GM21576 (cell line): ENCODE data around the gene ZNF597.
"Not testable (repeated sequence)": the region's sequence is repeated elsewhere in the genome, so short reads cannot be mapped to it uniquely, and the experiment has no call there.

Source experiments
- ATAC-seq: cut with Tn5 transposase; IDR thresholded peaks from one replicate; pipeline ENCODE4 v1.9.1; 2021; ENCODE audit warnings: mild to moderate bottlenecking, moderate library complexity; ENCODE audit not compliant: unreplicated experiment

ZNF597 gene

DNA sequence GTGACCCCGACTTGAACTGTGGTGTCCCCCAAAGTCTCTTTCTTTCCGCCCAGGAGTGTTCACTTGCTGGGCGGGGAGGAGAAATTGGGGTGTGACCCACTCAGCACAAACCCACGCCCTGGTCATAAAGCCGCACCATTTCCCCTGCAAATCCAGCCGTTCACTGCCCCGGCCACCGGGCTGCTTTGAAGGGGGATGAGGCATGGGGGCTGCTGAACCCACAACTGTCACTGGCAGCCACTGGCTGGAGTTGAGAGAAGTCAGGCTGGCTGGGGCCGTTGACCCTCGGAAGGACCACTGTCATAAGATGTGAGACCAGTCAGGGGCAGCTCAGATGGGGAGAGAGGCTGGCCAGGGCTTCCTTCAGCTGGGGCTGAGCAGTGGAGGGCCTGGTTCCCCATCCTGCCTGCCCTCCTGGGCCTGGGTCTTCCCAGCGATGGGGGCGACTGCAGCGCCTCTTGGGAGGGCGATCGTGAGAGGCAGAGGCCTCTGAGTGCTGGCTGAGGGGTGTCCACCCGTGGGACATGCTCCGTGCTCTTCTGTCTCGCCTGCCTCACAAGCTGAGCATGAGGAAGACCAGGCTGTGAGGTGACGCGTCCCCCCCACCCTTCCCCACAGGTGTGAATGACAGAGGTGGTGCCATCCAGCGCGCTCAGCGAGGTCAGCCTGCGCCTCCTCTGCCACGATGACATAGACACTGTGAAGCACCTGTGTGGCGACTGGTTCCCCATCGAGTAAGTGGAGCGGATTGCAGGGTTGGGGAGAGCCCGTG lies 32.5 kb upstream of the ZNF597 start:
- ATAC-seq = no peak

DNA sequence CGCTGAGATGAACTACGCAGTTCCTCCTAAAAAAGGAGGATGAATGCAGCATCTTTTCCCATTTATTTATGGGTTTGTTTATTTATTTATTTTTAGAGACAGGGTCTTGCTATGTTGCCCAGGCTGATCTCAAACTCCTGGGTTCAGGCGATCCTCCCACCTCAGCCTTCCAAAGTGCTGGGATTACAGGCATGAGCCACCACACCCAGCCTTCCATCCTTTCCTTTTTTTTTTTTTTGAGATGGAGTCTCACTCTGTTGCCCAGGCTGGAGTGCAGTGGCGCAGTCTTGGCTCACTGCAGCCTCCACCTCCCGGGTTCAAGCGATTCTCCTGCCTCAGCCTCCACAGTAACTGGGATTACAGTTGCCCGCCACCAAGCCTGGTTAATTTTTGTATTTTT lies 31.6 kb upstream of the ZNF597 start:
- ATAC-seq = not testable (repeated sequence)

DNA sequence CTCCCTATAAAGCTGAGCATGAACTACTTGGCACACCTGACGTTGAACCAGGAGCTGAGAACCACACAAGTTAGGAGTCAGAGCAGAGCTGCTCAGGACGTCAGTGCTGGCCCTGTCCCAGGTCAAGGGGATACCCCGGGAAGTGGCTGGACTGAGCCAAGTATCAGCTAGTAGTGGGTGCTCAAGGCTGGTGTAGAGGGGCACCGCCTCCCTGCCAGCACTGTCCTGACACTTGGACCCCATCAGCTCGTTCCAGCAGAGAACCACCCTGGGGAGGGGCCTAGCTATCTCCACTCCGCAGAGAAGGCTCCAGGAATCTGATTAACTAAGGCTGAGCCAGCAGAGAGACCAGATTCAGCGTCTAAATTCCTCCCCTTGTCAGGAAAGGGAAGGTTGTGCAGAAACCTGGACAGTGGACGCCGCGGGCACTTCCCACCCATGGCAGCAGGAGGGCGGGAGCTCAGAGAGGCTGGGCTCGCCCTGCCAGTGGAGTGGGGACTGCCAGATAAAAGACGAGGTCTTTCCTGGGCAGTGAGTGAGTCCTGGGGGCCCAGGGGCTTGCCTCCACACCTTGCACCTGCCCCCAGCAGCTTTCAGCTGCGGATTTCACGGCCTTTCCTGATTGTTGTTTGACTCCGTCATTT lies 31.0 kb upstream of the ZNF597 start:
- ATAC-seq = no peak

DNA sequence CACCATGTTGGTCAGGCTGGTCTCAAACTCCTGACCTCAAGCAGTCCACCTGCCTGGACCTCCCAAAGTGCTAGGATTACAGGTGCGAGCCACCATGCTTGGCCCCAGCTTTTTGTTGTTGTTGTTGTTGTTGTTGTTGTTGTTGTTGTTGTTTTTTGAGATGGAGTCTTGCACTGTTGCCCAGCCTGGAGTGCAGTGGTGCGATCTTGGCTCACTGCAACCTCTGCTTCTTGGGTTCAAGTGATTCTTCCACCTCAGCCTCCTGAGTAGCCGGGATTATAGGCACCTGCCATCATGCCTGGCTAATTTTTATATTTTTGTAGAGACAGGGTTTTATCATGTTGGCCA lies 30.3 kb upstream of the ZNF597 start:
- not testable (repeated sequence) for ATAC-seq

DNA sequence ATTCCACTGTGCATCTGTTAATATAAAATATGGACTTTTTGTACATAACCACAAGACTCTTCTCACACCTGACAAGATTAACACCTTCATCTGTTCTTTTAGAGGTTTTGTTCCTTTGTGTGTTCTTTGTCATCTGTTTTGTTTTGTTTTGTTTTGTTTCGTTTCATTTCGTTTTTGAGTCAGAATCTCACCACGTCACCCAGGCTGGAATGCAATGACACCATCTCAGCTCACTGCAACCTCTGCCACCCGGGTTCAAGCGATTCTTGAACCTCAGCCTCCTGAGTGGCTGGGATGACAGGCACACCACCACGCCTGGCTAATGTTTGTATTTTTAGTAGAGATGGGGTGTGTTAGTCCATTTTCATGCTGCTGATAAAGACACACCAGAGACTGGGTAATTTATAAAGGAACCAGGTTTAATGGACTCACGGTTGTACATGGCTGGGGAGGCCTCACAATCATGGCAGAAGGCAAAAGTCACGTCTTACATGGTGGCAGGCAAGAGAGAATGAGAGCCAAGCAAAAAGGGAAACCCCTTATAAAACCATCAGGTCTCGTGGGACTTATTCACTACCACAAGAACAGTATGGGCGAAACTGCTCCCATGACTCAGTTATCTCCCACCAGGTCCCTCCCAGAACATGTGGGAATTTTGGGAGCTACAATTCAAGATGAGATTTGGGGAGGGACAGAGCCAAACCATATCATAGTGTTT lies 29.7 kb upstream of the ZNF597 start:
- no peak for ATAC-seq

DNA sequence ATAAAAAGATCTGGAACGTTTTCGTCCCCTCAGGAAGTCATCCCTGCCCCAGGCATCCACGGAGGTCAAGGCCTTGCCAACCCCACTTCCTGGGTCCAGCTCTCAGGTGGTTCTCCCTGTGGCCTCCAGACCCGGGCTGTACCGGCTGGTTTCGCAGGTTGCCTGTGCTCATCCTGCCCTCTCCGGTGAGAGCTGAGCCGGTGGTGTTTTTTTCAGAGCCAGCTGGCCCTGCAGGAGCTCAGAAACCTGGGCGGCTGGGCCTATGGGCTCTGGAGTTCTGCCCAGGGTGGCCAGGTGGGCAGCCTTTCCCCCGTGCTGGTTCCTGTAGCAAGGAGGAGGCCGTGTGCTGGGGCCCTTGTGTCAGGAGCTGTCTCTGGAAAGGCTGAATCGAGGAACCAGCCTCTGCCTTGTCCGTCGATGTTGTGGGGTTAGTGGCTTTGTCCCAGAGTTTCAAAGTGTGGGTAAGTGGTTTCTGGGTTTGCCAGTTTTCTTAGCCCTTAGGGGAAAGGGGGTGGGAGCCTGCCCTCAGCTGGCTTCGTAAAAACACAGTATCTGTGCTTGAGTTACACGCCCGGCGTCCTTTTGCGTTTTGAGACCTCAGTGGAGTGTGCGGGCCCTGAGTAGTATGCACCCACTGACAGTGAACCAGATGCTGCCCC lies 28.3 kb upstream of the ZNF597 start:
- no peak for ATAC-seq

DNA sequence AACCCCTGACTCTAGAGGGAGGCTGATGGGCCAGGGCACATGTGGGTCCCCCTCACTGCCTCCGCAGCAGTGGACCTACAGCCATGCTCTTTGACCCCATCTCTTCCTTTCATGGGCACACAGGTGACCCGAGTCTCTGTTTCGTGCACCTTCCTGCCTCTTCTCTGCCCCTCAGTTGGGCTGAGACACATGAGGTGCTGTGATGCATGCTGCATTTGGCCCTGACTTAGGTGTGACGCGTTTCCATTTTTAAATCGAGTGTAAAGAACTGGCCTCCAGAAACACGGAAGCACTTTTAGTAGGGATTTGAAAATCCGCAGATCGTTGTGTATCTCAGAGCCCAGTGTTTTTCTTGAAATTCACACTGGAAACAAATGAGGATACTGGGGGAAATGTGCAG lies 27.4 kb upstream of the ZNF597 start:
- no peak for ATAC-seq

DNA sequence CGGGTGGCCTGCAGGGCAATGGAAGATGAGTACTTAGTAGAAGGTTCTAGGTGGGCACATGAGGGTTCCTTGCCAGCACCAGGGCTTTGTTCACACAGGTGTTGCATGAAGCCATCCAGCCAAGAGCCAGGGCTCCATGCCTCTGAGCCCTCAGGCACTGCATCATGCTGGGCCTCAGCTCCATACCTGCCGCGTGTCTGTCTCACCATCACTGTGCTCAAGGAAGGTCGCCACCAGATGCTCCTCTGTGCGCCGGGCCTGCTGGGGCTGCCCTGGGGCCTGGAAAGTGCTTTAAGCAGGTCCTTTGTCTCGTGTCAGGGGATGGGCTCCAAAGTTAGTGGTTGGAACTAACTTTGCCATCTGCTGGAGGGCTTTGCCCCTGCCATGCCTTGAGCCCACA lies 26.4 kb upstream of the ZNF597 start:
- ATAC-seq = no peak

DNA sequence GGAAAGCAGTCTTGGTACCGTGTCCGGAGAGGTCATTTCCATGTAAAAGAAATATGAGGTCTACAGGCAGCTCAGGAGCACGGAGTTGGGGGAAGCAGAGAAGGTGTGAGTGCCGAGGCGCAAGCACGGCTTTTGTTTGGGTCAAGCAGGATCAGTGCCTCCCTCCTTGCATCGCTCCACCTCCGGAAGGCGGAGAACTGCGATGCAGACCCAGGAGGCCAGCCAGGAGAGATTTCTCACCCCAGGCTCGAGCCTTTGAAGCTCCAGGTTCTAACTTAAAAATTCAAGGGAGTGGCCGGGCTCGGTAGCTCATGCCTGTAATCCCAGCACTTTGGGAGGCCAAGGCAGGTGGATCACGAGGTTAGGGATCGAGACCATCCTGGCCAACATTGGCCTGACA lies 25.2 kb upstream of the ZNF597 start:
- no peak for ATAC-seq

DNA sequence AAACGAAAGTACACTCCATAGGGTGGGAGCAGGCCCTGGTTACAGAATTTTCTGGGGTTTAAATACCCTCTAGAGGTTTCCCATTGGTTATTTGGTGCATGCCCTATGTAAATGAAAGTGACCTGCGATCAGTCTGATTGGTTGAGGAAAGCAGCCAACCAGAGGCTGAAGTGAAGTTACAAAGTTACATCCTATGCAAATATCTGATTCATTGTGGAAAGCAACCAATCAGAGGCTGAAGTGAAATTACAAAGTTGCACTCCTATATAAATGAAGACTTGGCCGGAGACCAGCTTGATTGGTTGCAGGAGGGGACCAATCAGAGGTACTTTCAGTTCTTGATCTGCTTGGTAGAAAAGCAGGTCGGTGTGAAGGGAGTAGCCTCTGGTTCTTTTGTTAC lies 24.6 kb upstream of the ZNF597 start:
- ATAC-seq = no peak

DNA sequence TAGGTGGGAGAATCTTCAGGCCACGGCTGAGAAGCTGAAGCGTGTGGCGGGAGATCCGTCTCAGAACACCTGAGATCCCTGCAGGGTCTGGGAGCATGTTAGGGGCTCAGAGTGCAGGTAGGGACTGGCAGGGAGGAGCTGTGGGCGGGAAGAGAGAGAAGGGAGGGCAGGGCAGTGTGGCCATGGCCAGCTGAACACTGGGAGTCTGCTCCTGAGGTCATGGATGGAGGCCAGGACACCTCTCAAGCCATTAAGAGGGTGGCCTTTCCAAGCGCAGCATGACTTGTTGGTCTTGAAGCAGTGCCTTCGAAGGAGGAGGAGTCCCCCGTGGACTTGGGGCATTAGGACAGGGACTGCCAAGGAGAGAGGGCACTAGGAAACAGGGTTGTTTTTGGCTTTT lies 23.9 kb upstream of the ZNF597 start:
- no peak for ATAC-seq

DNA sequence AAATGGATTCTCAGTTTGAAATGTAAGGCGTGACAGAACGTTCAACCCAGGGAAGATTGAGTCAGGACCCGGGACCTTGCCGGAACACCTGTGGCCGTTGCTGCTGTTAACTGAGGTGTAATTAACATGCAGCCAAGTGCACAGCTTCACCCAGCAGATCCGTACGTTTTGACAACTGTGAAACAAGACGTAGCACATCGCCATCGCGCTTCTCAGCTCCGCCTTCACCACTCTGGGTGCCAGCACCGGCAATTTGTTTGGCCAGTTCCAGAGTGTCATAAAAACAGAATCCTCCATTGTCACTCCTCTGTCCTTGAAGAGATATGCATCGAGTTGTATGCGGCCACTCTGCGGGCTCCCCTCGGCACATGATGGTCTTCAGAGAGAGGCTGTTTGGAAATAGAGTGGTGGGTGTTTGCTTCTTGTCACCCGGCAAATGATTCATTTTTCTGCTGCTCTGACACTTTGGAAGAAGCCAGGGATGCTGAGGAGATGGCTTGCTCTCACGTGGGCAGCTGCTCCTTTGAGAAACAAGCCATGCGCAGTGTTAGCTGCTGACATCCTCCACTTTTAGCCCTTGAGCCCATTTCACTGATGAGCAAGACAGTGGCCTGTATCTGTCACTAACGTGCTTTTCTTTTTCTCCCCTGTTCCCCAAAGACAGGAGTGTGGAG lies 22.7 kb upstream of the ZNF597 start:
- ATAC-seq = no peak

DNA sequence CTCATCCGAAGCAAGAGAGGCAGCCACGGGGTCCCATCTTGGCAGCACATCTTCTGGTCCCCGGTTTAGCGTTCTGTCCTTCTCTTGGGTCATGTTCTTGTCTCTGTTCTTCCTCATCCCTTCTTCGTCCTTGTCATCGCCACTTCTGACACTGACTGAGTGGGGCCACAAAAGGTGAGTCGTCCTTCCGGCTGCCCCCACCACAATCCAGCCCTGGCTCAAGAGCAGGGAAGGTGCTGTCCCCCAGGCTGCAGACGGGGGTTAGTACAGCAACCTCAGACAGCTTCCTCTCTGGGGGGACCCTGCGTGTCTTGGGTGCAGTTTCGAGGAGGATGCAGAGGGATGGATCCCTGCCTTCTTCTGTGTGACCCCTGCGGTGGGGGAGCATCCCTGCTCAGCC lies 22.0 kb upstream of the ZNF597 start:
- no peak for ATAC-seq

DNA sequence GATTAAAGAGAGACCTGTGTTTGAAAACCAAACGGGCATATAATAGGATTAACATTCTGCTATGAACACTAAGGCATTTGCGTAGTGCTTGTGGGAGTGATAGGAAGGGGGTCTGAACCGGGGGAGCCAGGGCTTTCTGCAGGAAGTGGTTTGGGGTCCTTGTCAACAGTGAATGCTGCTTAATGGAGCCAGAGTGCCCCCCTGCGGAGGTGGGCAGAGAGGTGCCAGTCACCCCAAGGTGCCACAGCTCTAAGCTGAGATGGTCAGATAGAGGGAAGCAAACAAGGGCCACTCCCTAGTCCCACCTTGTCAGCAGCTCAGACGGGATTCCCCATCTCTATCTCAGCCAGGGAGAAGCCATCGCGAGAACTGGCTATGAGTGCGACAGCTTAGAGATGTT lies 17.8 kb upstream of the ZNF597 start:
- ATAC-seq = no peak

DNA sequence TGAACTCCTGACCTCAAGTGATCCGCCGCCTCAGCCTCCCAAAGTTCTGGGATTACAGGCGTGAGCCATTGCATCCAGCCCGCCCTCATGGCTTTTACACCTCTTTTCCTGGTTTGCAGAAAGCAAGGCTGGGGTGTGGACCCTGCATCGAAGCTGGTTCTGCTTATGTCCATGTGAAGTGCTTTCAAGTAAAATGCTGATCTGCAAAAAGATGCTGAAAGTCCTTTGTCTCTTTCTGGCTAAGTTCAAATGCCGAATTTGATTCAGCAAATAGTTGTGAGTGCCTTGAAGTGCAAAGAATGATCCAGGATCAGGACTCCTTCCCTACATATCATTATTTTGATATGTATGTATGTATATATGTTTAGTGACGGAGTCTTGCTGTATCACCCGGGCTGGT lies 17.3 kb upstream of the ZNF597 start:
- ATAC-seq = no peak

DNA sequence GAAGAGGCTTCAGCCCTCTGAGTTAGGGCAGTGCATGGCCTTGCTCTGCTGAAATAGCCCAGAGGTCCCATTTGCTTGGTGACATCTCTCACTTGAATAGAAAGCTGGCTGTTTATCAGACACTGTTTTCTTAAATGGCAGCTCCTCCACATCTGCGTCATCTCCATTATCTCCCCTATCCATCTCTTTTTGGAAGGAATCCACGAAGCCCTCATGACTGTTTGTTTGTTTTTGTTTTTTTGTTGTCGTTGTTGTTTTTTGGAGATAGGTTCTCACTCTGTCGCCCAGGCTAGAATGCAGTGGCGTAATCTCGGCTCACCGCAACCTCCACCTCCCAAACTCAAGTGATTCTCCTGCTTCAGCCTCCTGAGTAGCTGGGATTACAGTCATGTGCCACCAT lies 16.8 kb upstream of the ZNF597 start:
- ATAC-seq = no peak

DNA sequence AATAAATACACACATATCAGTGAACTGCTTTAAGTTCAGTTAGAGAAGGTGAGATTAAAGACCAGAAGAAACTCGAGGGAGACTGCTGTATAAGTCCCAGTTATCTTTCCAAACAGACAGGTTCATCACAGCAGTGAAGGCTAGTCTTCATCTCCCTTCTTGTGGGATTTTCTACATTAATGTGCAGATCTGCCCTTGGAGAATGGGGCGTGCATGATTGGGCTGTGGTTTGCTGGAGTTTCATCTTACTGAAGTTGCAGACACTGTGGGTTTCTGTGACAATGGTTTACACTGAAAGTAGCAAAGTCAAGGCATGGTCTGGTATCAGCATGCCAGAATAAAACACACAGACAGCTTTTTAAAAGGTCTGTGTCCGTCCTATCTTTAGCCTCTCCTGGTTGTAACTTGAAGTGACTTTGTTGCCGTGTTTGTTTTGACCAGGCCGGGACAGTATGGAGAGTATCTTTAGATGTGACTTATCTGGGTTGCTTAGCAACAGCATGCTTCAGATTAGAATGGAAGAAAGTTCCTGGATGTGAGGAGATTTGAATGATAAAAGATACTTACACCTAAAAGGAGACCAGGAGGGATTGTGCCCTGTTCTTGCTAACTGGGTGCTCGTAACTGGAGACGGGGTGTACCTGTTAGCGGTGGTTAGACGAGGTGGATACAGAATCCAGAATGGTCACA lies 16.2 kb upstream of the ZNF597 start:
- no peak for ATAC-seq

DNA sequence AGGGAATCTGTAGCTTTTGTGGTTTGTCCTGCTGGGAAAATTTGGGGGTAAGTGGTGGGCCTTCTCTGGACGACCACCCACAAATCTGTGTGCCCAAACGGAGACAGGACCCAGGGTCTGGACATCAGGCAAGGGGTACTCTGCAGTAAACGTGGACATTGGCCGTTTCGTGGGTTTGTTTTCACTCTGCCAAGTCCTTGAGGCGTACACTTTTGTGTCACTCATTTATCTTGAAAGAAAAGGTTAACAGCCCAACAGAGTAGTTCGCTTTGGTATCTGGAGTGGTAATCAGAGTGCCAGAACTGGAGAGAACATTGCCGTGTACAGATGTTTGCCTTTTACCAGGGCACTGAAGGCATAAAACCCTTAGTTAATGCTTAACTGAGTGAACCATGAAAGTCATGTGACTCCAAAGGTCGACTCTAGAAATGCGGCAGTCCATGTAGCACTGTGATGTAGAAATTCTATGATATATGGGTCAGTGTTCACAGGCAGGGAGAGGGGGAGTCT lies 15.6 kb upstream of the ZNF597 start:
- no peak for ATAC-seq

DNA sequence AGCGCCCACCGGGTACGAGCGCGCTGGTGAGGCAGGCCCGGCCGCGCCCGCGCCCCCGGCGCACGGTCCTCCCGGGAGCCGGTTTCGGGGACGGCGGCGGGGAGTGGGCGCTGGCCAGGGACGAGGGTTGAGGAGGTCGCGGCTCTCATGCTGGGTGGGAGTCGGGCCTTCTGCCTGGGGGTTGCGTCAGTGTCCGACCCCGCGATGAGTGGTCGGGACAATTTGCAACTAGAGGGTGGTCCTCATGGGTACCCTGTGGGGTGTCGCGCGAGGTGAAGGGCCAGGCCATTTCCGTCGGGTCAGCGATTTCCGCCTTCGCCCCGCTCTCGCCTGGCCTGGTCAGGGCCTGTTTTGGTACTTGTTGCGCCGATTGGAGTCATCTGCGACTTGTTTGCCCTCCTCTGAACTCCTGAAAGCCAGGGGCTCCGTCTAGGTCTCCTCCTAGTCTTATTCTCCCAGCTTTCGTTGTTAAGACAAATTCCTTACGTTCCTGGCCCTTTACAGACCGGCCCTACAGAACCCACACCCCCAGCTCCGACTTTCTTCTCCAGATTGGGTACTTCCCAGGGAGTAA lies 15.1 kb upstream of the ZNF597 start:
- peak; percentile 17 for ATAC-seq
